NCI-H146 treated with DMSO at 0.1 percent for 48 hours (cell line): Measurements from ENCODE around the gene BCAM.
A peak's percentile ranks its signal among the peaks of the same experiment; 100 is the strongest.
"Not testable (repeated sequence)": the region's sequence is repeated elsewhere in the genome, so short reads cannot be mapped to it uniquely, and the experiment has no call there.

Source experiments
- DNase-seq: peaks from one replicate; lab custom pipeline; 2025; ENCODE audit not compliant: unreplicated experiment; lab: John Stamatoyannopoulos, UW

Gene BCAM

GRCh38 chr19:44847144-44848035 lies 38.5 kb downstream of the BCAM start:
- DNase-seq = peak; percentile 43

DNA sequence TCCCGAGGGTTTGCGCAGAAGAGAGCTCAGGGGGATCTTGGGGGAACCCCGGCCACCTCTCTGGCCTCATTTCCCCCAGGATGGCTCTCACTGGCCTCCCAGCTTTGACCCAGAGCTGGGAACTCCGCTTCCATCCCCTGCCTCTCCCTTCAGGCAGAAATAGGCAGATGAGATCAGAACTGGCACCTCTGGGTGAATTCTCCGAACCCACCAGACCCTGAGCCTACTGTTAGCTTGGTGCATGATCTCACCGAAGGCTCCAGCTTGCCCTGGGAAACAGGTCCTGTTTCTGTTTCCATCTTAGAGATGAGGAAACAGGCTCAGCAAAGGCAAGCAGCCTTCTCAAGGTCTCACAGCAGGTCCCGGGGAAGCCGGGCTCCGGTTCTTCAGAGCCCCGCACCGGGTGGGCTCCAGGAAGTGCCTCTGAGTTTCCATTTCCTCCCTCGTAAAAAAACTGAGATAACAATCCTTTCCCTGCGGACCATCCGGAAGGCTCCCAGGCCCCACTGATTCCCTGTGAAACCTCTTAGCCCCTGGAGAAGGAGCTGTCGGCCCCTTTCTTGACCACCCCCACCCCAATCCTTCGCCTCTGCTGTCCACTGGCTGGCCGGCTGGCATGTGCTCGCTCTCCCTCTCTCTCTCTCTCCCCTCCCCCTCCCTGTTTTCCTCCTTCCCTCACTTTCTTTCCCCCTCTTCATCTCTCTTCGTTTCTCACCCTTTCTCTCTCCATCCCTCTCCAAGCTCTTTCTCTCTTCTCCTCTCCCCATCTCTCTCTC lies 39.3 kb downstream of the BCAM start:
- DNase-seq = no peak

DNA sequence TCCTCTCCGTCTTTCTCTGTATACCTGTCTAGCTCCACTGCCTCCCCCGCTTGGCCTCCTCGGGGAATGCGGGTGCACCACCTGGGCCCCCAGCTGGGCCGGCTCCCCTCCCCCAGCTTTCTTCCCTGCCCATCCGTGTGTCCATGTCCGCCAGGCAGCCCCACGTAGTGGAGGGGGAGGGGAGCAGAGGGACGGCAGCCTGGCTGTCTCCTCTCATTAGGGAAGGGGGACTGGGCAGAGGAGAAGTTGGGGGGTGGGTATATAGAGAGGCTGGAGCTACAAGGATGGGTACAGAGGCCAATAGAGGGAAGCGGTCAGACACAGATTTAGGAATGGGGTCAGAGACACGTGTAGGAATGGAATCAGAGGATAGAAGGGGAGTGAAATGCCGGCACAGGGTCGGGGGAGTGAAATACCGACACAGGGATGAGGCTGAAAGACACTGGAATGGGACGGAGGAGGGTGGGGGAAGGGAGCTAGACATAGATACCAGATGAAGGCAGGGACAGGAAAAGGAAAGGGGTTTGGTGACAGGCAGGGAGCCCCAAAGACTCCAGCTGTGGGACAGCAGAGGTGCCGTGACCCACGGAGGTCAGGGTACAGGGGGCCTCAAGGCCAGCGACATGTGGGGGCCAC lies 40.0 kb downstream of the BCAM start:
- DNase-seq = no peak

DNA sequence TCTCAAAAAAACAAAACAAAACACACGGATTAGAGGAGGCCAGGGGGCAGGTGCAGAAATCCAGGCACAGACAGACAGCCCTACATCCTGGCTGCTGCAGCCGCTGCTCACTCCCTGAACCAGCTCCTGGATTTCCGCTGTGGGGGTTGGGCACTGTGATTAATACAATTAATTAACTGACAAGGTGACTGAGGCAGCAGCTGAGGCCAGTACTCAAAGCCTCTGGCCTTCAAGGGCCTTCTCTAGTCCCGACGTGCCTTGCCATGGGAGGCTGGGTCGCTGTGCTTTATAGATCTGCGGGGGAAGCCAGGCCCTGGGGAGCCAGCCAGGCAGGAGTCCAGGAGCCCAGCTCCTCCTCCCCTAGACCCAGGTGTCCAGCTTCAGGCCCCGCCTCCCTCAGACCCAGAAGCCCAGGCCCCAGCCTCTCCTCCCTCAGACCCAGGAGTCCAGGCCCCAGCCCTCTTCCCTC lies 41.8 kb downstream of the BCAM start:
- DNase-seq = no peak

DNA sequence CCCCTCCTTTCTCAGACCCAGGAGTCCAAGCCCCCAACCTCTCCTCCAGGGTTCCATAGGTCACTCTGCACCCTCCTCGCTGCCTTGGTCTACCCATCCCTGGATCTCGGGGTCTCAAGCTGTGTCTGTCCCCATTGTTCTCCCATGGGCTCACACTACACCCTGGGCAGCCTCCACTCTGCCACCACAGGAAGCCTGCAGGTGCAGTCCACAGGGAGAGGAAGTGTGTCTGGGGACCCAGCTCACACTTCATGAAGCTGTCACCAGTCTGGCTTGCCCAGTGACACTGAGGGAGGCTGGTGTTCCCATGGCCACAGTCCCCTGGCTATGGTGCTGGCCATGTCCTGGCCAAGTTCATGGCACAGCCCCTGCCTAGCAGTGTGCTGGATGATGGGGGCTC lies 42.5 kb downstream of the BCAM start:
- DNase-seq = no peak

DNA sequence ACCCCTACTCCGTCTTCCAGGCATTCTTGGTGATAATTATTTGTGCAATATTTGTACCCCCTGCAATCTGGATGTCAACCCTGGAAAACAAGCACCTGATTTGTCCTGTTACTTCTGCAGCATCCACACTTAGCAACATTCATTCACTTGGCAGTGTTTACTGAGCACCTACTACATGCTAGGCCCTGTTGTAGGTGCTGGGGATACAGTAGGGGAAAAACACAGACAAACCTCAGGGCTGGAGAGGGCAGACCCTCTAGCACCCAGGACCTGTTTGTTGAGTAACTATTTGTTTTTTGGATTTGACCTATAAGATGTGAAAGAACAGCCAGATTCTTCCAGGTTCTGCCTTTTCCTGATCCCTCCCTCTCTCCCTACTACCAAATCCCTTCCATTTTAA lies 46.7 kb downstream of the BCAM start:
- no peak for DNase-seq

DNA sequence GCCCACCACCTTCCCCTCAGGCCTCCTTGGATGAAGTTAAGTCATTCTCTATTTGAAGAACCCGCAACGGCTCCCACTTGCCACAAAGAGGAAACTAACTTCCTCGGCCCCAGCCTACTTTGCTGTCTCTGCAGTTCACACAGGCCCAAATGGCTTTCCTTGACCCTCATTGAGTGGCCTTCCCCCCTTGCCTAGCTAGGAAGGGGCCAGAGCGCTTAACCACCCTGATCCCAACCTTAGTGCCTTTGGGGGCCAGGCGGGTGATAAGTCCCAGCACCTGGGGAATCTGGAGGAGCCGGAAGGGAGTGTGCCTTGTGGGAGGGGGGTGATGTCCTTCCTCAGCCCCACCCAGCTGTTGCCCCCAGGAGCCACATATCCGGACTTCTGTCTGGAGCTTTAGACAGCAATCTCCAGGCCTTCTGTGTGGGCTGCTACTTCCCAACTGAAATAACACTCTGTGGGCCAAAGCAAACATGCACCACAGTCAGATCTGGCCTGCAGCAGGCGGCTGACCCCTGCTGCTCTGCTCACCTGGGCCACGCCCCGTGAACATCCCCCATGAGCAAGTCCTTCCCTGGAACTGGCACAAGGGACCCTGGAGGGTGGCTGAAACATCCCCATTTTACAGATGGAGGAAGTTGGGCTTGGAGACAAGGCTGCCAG lies 47.6 kb downstream of the BCAM start:
- peak; percentile 72 for DNase-seq

GRCh38 chr19:44857837-44858236 lies 48.9 kb downstream of the BCAM start:
- DNase-seq = peak; percentile 81

- not testable (repeated sequence) for DNase-seq
Measured at GRCh38 chr19:44861576-44861975, 52.7 kb downstream of the BCAM start.

DNA sequence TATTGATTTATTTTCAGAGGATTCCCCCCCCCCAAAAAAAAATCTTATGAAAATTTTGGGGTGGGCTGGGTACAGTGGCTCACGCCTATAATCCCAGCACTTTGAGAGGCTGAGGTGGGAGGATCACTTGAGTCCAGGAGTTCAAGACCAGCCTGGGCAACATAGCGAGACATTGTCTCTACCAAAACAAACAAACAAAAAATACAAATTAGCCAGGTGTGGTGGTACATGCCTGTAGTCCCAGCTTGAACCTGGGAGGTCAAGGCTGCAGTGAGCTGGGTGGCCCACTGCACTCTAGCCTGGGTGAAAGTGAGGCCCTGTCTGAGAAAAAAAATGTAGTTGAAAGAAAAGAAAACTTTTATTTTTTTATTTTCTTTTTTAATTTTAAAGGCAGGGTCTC lies 55.1 kb downstream of the BCAM start:
- no peak for DNase-seq

DNA sequence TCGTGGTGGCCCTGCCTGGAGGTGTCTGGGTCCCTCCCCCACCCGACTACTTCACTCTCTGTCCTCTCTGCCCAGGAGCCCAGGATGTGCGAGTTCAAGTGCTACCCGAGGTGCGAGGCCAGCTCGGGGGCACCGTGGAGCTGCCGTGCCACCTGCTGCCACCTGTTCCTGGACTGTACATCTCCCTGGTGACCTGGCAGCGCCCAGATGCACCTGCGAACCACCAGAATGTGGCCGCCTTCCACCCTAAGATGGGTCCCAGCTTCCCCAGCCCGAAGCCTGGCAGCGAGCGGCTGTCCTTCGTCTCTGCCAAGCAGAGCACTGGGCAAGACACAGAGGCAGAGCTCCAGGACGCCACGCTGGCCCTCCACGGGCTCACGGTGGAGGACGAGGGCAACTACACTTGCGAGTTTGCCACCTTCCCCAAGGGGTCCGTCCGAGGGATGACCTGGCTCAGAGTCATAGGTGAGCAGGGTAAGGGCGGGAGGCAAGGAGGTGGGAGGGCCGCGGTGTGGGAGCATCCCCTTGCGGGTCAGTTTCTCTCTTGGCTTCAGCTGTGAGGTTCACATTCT lies 56.4 kb downstream of the BCAM start:
- DNase-seq = no peak

DNA sequence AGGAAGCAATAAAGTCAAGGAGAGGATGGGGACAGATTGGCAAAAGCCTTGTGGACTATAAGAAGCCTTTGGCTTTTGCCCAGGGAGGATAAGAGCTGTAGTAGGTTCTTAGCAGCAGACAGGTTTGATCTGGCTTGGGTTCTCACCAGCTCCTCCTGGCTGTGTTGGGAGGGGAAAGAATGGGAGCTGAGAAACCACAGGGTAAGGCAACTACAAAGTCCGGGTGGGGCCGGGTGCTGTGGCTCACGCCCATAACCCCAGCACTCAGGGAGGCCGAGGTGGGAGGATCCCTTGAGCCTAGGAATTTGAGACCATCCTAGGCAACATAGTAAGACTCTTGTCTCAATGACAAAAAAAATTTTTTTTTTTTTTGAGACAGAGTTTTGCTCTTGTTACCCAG lies 57.8 kb downstream of the BCAM start:
- no peak for DNase-seq

- DNase-seq = no peak
Measured at GRCh38 chr19:44867578-44867977, 58.7 kb downstream of the BCAM start.

DNA sequence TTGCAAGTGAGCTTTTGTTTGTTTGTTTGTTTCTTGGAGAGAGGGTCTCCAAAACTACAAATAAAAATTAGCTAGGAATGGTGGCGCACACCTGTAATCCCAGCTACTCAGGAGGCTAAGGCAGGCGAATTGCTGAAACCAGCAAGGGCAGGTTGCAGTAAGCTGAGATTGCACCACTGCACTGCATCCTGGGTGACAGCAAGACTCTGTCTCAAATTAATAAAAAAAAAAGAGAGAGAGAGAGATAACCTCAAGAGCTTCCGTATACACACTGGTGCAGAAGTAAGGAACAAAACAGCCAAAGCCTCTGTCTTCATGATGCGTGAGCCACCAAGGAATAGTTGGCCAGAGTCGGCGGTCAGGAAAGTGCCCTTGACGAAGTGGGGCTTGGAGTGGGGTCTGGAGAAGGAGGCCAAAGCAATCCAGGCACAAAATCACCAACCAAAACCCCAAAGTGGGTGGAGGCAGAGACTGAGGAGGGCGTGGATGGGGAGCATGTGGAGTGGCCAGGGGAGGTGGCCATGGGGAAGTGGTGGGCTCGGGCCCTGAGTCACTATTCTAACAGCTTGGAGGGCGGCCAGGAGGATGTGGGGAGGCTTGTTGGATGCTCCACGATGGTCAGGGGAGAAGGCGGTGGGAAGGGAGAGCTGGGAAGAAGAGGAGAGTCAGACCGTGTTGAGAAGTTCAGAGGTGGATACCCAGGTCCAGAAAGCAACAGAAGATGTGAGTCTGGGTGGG lies 61.0 kb downstream of the BCAM start:
- no peak for DNase-seq
